ENCODE measurements around the gene RASD2.

RASD2 gene

DNA sequence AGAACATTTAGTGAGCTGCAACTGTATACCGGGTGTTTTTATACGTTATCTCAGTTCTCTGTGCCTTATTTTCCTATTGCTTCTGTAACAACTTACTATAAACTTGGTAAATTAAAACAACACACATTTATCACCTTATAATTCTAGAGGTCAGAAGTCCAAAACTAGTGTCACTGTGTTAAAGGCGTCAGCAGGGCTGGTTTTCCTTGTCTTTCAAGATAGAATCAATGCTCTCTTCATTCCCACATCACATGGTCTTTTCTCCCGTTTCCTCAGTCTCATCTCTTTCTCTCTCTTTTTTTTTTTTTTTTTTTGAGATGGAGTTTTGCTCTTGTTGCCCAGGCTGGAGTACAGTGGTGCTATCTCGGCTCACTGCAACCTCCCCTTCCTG lies 40.4 kb downstream of the RASD2 start:
- H3K9ac ChIP-seq (ENCODE audit: low read depth in 1 of 2, low read length in 2 of 2), result no peak overlapping the region
- no peaks in the 10 kb centered on the region for H3K9me3 ChIP-seq (ENCODE audit: control insufficient read depth in 2 of 2, low read length in 2 of 2)
- H3K27me3 ChIP-seq (ENCODE audit: control insufficient read depth in 2 of 2, insufficient read depth in 2 of 2, low read length in 2 of 2), result peaks cover 0 to 2% of the 10 kb centered on the region in 2 donors
- no peak overlapping the region for H3K4me3 ChIP-seq (ENCODE audit: low read length in 2 of 2)
- H3K36me3 ChIP-seq (ENCODE audit: control insufficient read depth in 2 of 2, insufficient read depth in 2 of 2, low read length in 2 of 2), result no peaks in the 10 kb centered on the region
- peaks cover 4 to 14% of the 10 kb centered on the region in 2 donors for H3K4me1 ChIP-seq (ENCODE audit: control insufficient read depth in 2 of 2, insufficient read depth in 2 of 2, low read length in 2 of 2)
- no peak overlapping the region for H3K27ac ChIP-seq (ENCODE audit: low read depth in 2 of 2, low read length in 2 of 2)

DNA sequence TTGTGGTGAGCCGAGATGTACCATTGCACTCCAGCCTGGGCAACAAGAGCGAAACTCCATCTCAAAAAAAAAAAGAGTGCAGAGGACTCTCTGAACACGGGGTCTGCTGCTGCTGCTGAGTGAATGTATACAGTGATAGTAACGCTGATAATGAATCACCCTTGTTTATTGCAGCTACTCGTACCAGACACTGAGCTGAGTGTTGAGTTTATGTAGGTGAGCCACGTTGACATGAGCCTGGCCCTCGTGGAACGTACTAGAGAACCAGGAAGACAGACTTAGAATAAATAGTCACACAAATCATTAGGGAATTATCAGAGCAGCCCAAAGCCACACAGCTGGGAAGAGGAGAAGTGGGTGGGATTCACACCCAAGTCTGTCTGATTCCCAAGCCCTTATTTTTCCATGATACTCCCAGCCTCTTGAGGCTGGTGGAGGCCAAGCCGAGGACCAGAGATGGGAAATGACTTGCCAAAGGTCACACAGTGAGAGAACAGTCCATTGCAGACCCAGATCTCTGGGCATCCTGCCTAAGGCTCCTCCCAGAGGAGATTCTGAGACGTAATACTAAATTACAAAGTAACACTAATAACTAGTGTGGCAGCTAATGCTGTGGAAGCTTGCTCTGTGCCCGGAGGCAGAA lies 41.7 kb downstream of the RASD2 start:
- no peak overlapping the region for H3K9ac ChIP-seq (ENCODE audit: low read depth in 1 of 2, low read length in 2 of 2)
- H3K36me3 ChIP-seq (ENCODE audit: control insufficient read depth in 2 of 2, insufficient read depth in 2 of 2, low read length in 2 of 2), result no peaks in the 10 kb centered on the region
- H3K4me3 ChIP-seq (ENCODE audit: low read length in 2 of 2), result no peak overlapping the region
- peaks cover 4 to 14% of the 10 kb centered on the region in 2 donors for H3K4me1 ChIP-seq (ENCODE audit: control insufficient read depth in 2 of 2, insufficient read depth in 2 of 2, low read length in 2 of 2)
- no peaks in the 10 kb centered on the region for H3K9me3 ChIP-seq (ENCODE audit: control insufficient read depth in 2 of 2, low read length in 2 of 2)
- peaks cover 0 to 2% of the 10 kb centered on the region in 2 donors for H3K27me3 ChIP-seq (ENCODE audit: control insufficient read depth in 2 of 2, insufficient read depth in 2 of 2, low read length in 2 of 2)
- H3K27ac ChIP-seq (ENCODE audit: low read depth in 2 of 2, low read length in 2 of 2), result peak overlapping the region; percentile 35 to 45

DNA sequence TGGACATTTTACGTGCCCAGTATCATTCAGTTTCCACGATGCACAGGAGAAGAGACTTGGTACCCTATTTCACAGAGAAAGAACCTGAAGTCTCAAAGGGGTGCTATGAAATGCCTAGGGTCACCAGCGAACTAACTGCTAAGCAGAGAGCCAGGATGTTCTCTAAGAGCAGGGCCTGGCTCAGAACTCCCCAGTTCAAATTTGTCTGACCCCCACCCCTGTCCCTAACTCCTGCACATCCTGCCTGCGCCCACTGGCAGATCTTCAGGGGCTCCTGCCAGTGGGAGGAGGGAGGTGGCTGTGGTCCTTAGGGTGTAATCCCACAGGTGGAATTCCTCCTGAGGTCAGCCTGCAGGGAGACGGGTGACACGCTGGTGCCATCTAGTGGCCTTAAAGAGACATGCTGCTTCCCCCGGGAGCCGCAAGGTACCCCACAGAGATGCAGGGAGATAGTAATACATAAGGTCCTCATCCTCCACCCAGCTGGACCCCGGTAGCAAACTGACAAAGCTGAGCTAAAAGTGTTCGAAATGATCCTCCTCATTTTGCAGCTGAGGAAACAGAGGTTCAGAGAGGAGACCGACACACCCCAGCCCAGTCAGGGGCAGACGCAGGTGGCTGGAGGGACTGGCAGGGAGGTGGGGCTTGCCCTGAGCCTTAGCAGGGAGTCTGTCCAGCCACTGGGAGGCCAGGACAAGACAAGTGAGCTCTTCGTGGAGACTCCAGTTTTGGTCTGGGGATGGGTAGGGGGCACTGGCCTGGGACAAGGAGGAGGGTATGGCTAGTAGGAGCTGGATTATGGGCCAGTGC lies 42.4 kb downstream of the RASD2 start:
- Histone ChIP-seq H3K27ac (ENCODE audit: low read depth in 2 of 2, low read length in 2 of 2) (peak overlapping the region in 1 of 2 donors; percentile 45), H3K4me1 (ENCODE audit: control insufficient read depth in 2 of 2, insufficient read depth in 2 of 2, low read length in 2 of 2) (peaks cover 4 to 14% of the 10 kb centered on the region in 2 donors), H3K4me3 (ENCODE audit: low read length in 2 of 2) (no peak overlapping the region), H3K27me3 (ENCODE audit: control insufficient read depth in 2 of 2, insufficient read depth in 2 of 2, low read length in 2 of 2) (peaks cover 0 to 2% of the 10 kb centered on the region in 2 donors), H3K36me3 (ENCODE audit: control insufficient read depth in 2 of 2, insufficient read depth in 2 of 2, low read length in 2 of 2) (no peaks in the 10 kb centered on the region), H3K9me3 (ENCODE audit: control insufficient read depth in 2 of 2, low read length in 2 of 2) (no peaks in the 10 kb centered on the region), H3K9ac (ENCODE audit: low read depth in 1 of 2, low read length in 2 of 2) (no peak overlapping the region)

DNA sequence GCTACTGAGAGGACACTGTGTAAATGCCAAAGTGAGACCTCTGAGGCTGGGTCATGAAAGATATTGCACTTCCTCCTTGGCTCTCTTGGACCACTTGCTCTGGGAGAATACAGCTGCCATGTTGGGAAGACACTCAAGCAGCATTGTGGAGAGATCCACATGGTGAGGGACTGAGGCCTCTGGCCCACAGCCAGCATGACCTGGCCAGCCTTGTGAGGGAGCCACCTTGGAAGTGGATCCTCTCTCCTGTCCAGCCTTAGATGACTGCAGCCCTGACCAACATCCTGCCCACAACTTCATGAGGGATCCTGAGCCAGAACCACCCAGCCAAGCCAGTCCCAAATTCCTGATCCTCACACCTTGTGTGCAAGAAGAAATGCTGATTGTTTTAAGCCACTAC lies 46.1 kb downstream of the RASD2 start:
- no peak overlapping the region for H3K9ac ChIP-seq (ENCODE audit: low read depth in 1 of 2, low read length in 2 of 2)
- no peaks in the 10 kb centered on the region for H3K9me3 ChIP-seq (ENCODE audit: control insufficient read depth in 2 of 2, low read length in 2 of 2)
- H3K27ac ChIP-seq (ENCODE audit: low read depth in 2 of 2, low read length in 2 of 2), result no peak overlapping the region
- H3K4me1 ChIP-seq (ENCODE audit: control insufficient read depth in 2 of 2, insufficient read depth in 2 of 2, low read length in 2 of 2), result peaks cover 4 to 6% of the 10 kb centered on the region in 2 donors
- H3K27me3 ChIP-seq (ENCODE audit: control insufficient read depth in 2 of 2, insufficient read depth in 2 of 2, low read length in 2 of 2), result peaks cover 0 to 2% of the 10 kb centered on the region in 2 donors
- H3K4me3 ChIP-seq (ENCODE audit: low read length in 2 of 2), result no peak overlapping the region
- no peaks in the 10 kb centered on the region for H3K36me3 ChIP-seq (ENCODE audit: control insufficient read depth in 2 of 2, insufficient read depth in 2 of 2, low read length in 2 of 2)

DNA sequence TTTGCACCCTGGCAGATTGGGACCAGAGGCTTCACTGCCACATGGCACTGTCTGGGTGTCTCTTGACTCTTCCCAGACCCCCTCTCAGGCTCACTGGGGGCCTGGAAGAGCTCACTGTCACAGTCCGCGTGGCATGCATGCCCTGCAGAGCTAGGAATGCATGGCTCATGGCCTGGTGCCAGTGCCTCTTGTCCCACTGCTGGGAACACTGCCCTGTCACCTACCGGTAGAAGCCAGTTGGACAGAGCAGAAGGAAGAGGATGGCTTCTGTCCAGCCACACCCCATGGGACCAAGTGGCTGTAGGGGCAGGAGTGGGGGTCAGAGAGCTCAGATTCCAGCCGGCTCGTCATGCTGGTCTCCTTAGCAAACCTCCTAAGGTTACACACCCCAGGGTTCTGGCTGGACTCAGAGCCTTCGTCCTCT lies 46.8 kb downstream of the RASD2 start:
- no peak overlapping the region for H3K9ac ChIP-seq (ENCODE audit: low read depth in 1 of 2, low read length in 2 of 2)
- no peaks in the 10 kb centered on the region for H3K36me3 ChIP-seq (ENCODE audit: control insufficient read depth in 2 of 2, insufficient read depth in 2 of 2, low read length in 2 of 2)

DNA sequence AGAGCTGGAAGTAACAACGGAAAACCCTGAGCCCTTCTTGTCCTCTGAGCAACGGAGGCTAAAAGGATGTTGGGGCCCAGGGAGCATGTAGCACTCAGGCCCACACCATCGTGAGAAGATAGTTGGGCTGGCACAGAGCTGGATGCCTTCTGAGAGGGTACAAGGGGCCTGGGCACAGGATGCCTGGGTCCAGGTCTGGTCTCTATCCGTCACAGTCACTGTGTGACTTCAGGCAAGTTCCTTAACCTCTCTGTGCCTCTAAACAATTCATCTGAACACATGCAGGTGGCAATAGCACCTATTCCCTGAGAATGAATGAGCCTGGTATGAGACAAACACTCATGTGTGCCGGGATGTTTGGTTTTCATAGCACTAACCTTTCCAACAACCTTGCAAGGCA lies 47.3 kb downstream of the RASD2 start:
- H3K27ac ChIP-seq (ENCODE audit: low read depth in 2 of 2, low read length in 2 of 2), result no peak overlapping the region
- peaks cover 0 to 2% of the 10 kb centered on the region in 2 donors for H3K27me3 ChIP-seq (ENCODE audit: control insufficient read depth in 2 of 2, insufficient read depth in 2 of 2, low read length in 2 of 2)
- no peak overlapping the region for H3K9ac ChIP-seq (ENCODE audit: low read depth in 1 of 2, low read length in 2 of 2)
- H3K4me3 ChIP-seq (ENCODE audit: low read length in 2 of 2), result no peak overlapping the region
- no peaks in the 10 kb centered on the region for H3K9me3 ChIP-seq (ENCODE audit: control insufficient read depth in 2 of 2, low read length in 2 of 2)
- H3K36me3 ChIP-seq (ENCODE audit: control insufficient read depth in 2 of 2, insufficient read depth in 2 of 2, low read length in 2 of 2), result no peaks in the 10 kb centered on the region
- H3K4me1 ChIP-seq (ENCODE audit: control insufficient read depth in 2 of 2, insufficient read depth in 2 of 2, low read length in 2 of 2), result peaks cover 0 to 2% of the 10 kb centered on the region in 2 donors

More for the DNA sequence above, 46.8 kb downstream of the RASD2 start:
- Histone ChIP-seq H3K27me3 (ENCODE audit: control insufficient read depth in 2 of 2, insufficient read depth in 2 of 2, low read length in 2 of 2) (peaks cover 0 to 2% of the 10 kb centered on the region in 2 donors), H3K4me3 (ENCODE audit: low read length in 2 of 2) (no peak overlapping the region), H3K27ac (ENCODE audit: low read depth in 2 of 2, low read length in 2 of 2) (no peak overlapping the region), H3K4me1 (ENCODE audit: control insufficient read depth in 2 of 2, insufficient read depth in 2 of 2, low read length in 2 of 2) (peaks cover 4 to 6% of the 10 kb centered on the region in 2 donors), H3K9me3 (ENCODE audit: control insufficient read depth in 2 of 2, low read length in 2 of 2) (no peaks in the 10 kb centered on the region)

DNA sequence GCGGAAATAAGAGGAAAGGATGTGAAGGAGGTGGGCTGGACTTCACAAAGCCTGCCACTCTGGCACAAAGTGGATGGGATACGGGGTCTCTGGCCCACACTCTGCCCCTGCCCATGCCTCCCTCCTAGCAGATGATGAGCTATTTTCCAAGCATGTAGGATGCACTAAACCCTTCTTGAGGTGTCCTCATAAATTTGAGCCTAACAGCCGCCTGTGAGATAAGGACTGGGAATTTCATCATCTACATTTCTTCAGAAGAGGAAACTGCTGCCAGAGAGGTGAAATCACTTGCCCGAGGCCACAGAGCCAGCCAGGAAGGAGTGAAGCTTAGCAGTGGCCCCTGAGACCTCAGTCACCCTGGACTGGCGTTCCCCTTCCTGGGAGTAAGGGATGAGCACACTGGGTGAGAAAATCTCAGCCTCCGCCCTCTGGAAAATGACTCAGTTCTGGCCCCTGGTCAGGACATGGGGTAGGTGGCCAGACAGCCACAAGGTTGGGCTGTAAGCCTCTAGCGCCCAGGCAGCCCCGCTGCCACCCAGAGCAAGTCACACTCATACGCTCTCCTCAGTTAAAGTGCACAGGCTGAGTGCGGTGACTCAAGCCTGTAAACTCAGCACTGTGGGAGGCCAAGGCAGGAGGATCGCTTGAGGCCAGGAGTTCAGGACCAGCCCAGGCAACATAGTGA lies 48.6 kb downstream of the RASD2 start:
- Histone ChIP-seq H3K9me3 (ENCODE audit: control insufficient read depth in 2 of 2, low read length in 2 of 2) (no peaks in the 10 kb centered on the region), H3K4me1 (ENCODE audit: control insufficient read depth in 2 of 2, insufficient read depth in 2 of 2, low read length in 2 of 2) (no peaks in the 10 kb centered on the region), H3K27me3 (ENCODE audit: control insufficient read depth in 2 of 2, insufficient read depth in 2 of 2, low read length in 2 of 2) (no peaks in the 10 kb centered on the region), H3K36me3 (ENCODE audit: control insufficient read depth in 2 of 2, insufficient read depth in 2 of 2, low read length in 2 of 2) (no peaks in the 10 kb centered on the region), H3K4me3 (ENCODE audit: low read length in 2 of 2) (no peak overlapping the region), H3K9ac (ENCODE audit: low read depth in 1 of 2, low read length in 2 of 2) (no peak overlapping the region), H3K27ac (ENCODE audit: low read depth in 2 of 2, low read length in 2 of 2) (no peak overlapping the region)

DNA sequence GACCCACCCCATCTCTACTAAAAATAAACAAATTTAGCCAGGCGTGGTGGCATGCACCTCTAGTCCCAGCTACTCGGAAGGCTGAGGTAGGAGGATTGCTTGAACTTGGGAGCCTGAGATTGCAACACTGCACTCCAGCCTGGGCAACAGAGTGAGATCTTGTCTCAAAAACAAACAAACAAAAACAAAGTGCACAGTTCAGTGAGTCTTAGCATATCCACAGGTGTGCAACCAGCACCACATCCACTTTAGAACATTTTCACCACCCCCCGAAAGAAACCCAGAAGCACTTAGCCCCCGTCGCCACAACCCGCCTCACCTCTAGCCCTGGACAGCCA lies 49.1 kb downstream of the RASD2 start:
- Histone ChIP-seq H3K27me3 (ENCODE audit: control insufficient read depth in 2 of 2, insufficient read depth in 2 of 2, low read length in 2 of 2) (no peaks in the 10 kb centered on the region), H3K36me3 (ENCODE audit: control insufficient read depth in 2 of 2, insufficient read depth in 2 of 2, low read length in 2 of 2) (no peaks in the 10 kb centered on the region), H3K9me3 (ENCODE audit: control insufficient read depth in 2 of 2, low read length in 2 of 2) (no peaks in the 10 kb centered on the region), H3K4me3 (ENCODE audit: low read length in 2 of 2) (no peak overlapping the region), H3K9ac (ENCODE audit: low read depth in 1 of 2, low read length in 2 of 2) (no peak overlapping the region), H3K27ac (ENCODE audit: low read depth in 2 of 2, low read length in 2 of 2) (no peak overlapping the region), H3K4me1 (ENCODE audit: control insufficient read depth in 2 of 2, insufficient read depth in 2 of 2, low read length in 2 of 2) (no peaks in the 10 kb centered on the region)

DNA sequence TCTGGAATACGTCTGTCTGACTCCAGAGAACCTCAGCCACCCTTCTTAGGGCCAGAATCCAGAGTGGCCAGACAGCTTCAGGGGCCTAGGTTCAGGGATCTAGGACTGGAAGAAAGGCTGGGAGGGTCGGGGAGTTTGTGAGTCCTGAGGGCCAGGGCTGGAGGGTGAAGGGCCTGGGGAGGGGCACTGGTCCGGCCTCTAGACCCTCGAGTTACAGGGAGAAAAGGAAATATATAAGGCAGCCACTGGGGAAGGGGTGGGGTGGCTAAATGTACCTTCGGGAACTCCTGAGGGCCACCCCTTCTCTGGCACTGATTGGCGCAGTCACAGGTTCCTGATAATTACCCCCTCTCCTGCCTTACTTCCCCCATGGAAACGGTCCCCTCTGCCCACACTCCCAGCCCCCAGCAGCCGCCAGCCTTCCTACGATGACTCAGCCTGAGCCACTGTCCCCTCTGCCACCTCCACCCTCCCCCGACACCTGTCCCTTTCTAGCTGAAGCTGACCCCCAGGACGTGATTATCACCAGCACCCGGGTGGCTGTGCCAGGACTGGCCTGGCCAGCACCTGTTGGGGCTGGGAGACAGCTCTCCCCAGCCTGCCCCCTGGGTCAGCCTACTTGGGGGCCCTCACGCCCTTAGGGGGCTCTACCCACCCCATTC lies 50.1 kb downstream of the RASD2 start:
- Histone ChIP-seq H3K36me3 (ENCODE audit: control insufficient read depth in 2 of 2, insufficient read depth in 2 of 2, low read length in 2 of 2) (no peaks in the 10 kb centered on the region), H3K9ac (ENCODE audit: low read depth in 1 of 2, low read length in 2 of 2) (no peak overlapping the region), H3K9me3 (ENCODE audit: control insufficient read depth in 2 of 2, low read length in 2 of 2) (no peaks in the 10 kb centered on the region), H3K27ac (ENCODE audit: low read depth in 2 of 2, low read length in 2 of 2) (no peak overlapping the region), H3K27me3 (ENCODE audit: control insufficient read depth in 2 of 2, insufficient read depth in 2 of 2, low read length in 2 of 2) (no peaks in the 10 kb centered on the region), H3K4me1 (ENCODE audit: control insufficient read depth in 2 of 2, insufficient read depth in 2 of 2, low read length in 2 of 2) (no peaks in the 10 kb centered on the region), H3K4me3 (ENCODE audit: low read length in 2 of 2) (no peak overlapping the region)

Measured in mucosa of rectum (tissue), 2 donors.